SHP77 (cell line): ENCODE measurements around the gene MNX1.

ENCODE experiments used
- DNase-seq, 2 experiments: peaks; one replicate each; lab custom pipeline; 2025; lab: John Stamatoyannopoulos, UW

Gene MNX1

GRCh38 chr7:157010588-157011332 lies at the start of gene MNX1:
MNX1 (minus strand) TSS chr7:157010663; CDS start chr7:157010350, 313 bp downstream.
- DNase-seq = peak; percentile 81 to 92

- no peak for DNase-seq
These were observed 49.1 kb upstream of the MNX1 start for GRCh38 chr7:157059534-157059933.

- no peak for DNase-seq
These were observed 48.2 kb upstream of the MNX1 start for GRCh38 chr7:157058701-157059100.

- DNase-seq = no peak
These were observed 47.6 kb upstream of the MNX1 start for GRCh38 chr7:157058068-157058467.

- DNase-seq = no peak
These were observed 46.8 kb upstream of the MNX1 start for GRCh38 chr7:157056957-157057902.

- DNase-seq = no peak
These were observed 45.8 kb upstream of the MNX1 start for GRCh38 chr7:157056246-157056645.

GRCh38 chr7:157054927-157055326 lies 44.5 kb upstream of the MNX1 start:
- no peak for DNase-seq

GRCh38 chr7:157053118-157053517 lies 42.7 kb upstream of the MNX1 start:
- DNase-seq = no peak

GRCh38 chr7:157047148-157047547 lies 36.7 kb upstream of the MNX1 start:
- DNase-seq = no peak

GRCh38 chr7:157046681-157047080 lies 36.2 kb upstream of the MNX1 start:
- DNase-seq = no peak

- no peak for DNase-seq
These were observed 34.6 kb upstream of the MNX1 start for GRCh38 chr7:157044943-157045660.

- no peak for DNase-seq
These were observed 33.8 kb upstream of the MNX1 start for GRCh38 chr7:157044147-157044687.

- no peak for DNase-seq
These were observed 33.3 kb upstream of the MNX1 start for GRCh38 chr7:157043745-157044144.

GRCh38 chr7:157041514-157042277 lies 31.2 kb upstream of the MNX1 start:
- no peak for DNase-seq

GRCh38 chr7:157041004-157041403 lies 30.5 kb upstream of the MNX1 start:
- DNase-seq = peak; percentile 12 to 20

GRCh38 chr7:157037635-157038034 lies 27.2 kb upstream of the MNX1 start:
- DNase-seq = no peak

- DNase-seq = no peak
These were observed 26.6 kb upstream of the MNX1 start for GRCh38 chr7:157037028-157037427.

GRCh38 chr7:157035979-157036378 lies 25.5 kb upstream of the MNX1 start:
- no peak for DNase-seq

- DNase-seq = no peak
These were observed 24.8 kb upstream of the MNX1 start for GRCh38 chr7:157035302-157035701.

GRCh38 chr7:157033483-157034473 lies 23.3 kb upstream of the MNX1 start:
- DNase-seq = no peak
